H9 (cell line): ENCODE data around the gene TMEM45B. TPM values are rescaled to one million over a fixed set of nuclear protein-coding genes. Genes with fewer than 3 reads are reported as not detected.

ENCODE experiments used
- DNase-seq: peaks from one replicate; pipeline ENCODE4 v3.0.0-alpha.2; 2017
- H2AFZ ChIP-seq: one replicate; pipeline ENCODE4 v1.6.1; 2013; ENCODE audit warnings: mild to moderate bottlenecking, low read length, control low read depth, moderate library complexity
- H2AK5ac ChIP-seq: 2 replicates; pipeline ENCODE4 v1.6.1; 2013; ENCODE audit warnings: low read length, control low read depth, mixed read lengths; ENCODE audit not compliant: insufficient read length
- H2BK120ac ChIP-seq: one replicate; pipeline ENCODE4 v1.6.1; 2013; ENCODE audit warnings: low read depth, mild to moderate bottlenecking, low read length, control low read depth, inconsistent platforms; ENCODE audit not compliant: poor library complexity, severe bottlenecking
- H2BK12ac ChIP-seq: 2 replicates; pipeline ENCODE4 v1.6.1; 2013; ENCODE audit warnings: low read length, control low read depth, mixed read lengths, low read depth; ENCODE audit not compliant: insufficient read length
- H2BK15ac ChIP-seq: 2 replicates; pipeline ENCODE4 v1.6.1; 2013; ENCODE audit warnings: low read depth, low read length, control low read depth
- H2BK20ac ChIP-seq: one replicate; pipeline ENCODE4 v1.6.1; 2013; ENCODE audit warnings: low read depth, mild to moderate bottlenecking, low read length, control low read depth, inconsistent platforms; ENCODE audit not compliant: poor library complexity, severe bottlenecking
- H2BK5ac ChIP-seq: 2 replicates; pipeline ENCODE4 v1.6.1; 2013; ENCODE audit warnings: low read length, control low read depth, mixed read lengths; ENCODE audit not compliant: insufficient read length
- H3K14ac ChIP-seq: 2 replicates; pipeline ENCODE4 v1.6.1; 2013; ENCODE audit warnings: low read length, control low read depth; ENCODE audit not compliant: insufficient read depth
- H3K18ac ChIP-seq: 2 replicates; pipeline ENCODE4 v1.6.1; 2013; ENCODE audit warnings: low read depth, mild to moderate bottlenecking, mixed read lengths, low read length, control low read depth; ENCODE audit not compliant: insufficient read length
- H3K23ac ChIP-seq: 2 replicates; pipeline ENCODE4 v1.6.1; 2013; ENCODE audit warnings: low read length, control low read depth, mixed read lengths, low read depth; ENCODE audit not compliant: insufficient read length
- H3K23me2 ChIP-seq: 2 replicates; pipeline ENCODE4 v1.6.1; 2013; ENCODE audit warnings: low read depth, mild to moderate bottlenecking, mixed read lengths, low read length, control low read depth; ENCODE audit not compliant: insufficient read length, poor library complexity, severe bottlenecking
- H3K27ac ChIP-seq: 2 replicates; pipeline ENCODE4 v1.5.1; 2013; ENCODE audit warnings: low read length, control low read depth, mixed read lengths, low read depth; ENCODE audit not compliant: insufficient read length
- H3K27me3 ChIP-seq: 2 replicates; pipeline ENCODE4 v1.6.1; 2013; ENCODE audit warnings: low read length, control low read depth, inconsistent platforms; ENCODE audit not compliant: insufficient read depth
- H3K4ac ChIP-seq: 2 replicates; pipeline ENCODE4 v1.6.1; 2013; ENCODE audit warnings: low read depth, mild to moderate bottlenecking, control low read depth, inconsistent platforms, low read length, moderate library complexity
- H3K4me1 ChIP-seq: 2 replicates; pipeline ENCODE4 v1.6.1; 2013; ENCODE audit warnings: low read length, control low read depth, inconsistent platforms; ENCODE audit not compliant: insufficient read depth
- H3K4me2 ChIP-seq: 2 replicates; pipeline ENCODE4 v1.6.1; 2013; ENCODE audit warnings: low read length, control low read depth, mixed read lengths; ENCODE audit not compliant: insufficient read length, insufficient read depth
- H3K56ac ChIP-seq: 2 replicates; pipeline ENCODE4 v1.6.1; 2013; ENCODE audit warnings: low read depth, mild to moderate bottlenecking, mixed read lengths, low read length, control low read depth; ENCODE audit not compliant: insufficient read length
- H3K79me1 ChIP-seq: 2 replicates; pipeline ENCODE4 v1.6.1; 2013; ENCODE audit warnings: low read depth, mild to moderate bottlenecking, moderate library complexity, low read length, control low read depth, inconsistent platforms; ENCODE audit not compliant: insufficient read depth, poor library complexity, severe bottlenecking
- H3K79me2 ChIP-seq: 2 replicates; pipeline ENCODE4 v1.6.1; 2013; ENCODE audit warnings: low read length, control low read depth, inconsistent platforms; ENCODE audit not compliant: insufficient read depth
- H3K9ac ChIP-seq: 2 replicates; pipeline ENCODE4 v1.6.1; 2013; ENCODE audit warnings: low read length, control low read depth, mixed read lengths; ENCODE audit not compliant: insufficient read length; ENCODE audit errors: extremely low read depth
- H3K9me3 ChIP-seq: one replicate; pipeline ENCODE4 v1.6.1; 2013; ENCODE audit warnings: low read depth, low read length, inconsistent platforms; ENCODE audit not compliant: control insufficient read depth
- H3T11ph ChIP-seq: one replicate; pipeline ENCODE4 v1.6.1; 2013; ENCODE audit warnings: mild to moderate bottlenecking, low read length, control low read depth, inconsistent platforms
- H4K20me1 ChIP-seq: one replicate; pipeline ENCODE4 v1.6.1; 2013; ENCODE audit not compliant: control insufficient read depth, insufficient read length, insufficient read depth
- H4K5ac ChIP-seq: 2 replicates; pipeline ENCODE4 v1.6.1; 2013; ENCODE audit warnings: low read depth, mild to moderate bottlenecking, mixed read lengths, low read length, control low read depth; ENCODE audit not compliant: insufficient read length
- H4K8ac ChIP-seq: replicated peaks from 2 replicates; pipeline ENCODE4 v1.6.1; 2013; ENCODE audit warnings: low read length, control low read depth, mixed read lengths, low read depth; ENCODE audit not compliant: insufficient read length
- H4K91ac ChIP-seq: 2 replicates; pipeline ENCODE4 v1.6.1; 2013; ENCODE audit warnings: low read depth, mild to moderate bottlenecking, moderate library complexity, mixed read lengths, low read length, control low read depth; ENCODE audit not compliant: insufficient read length
- H3K27ac Mint-ChIP-seq, 3 experiments: 2 replicates in 2 of 3; 3 replicates in 1 of 3; pipeline ENCODE4 v1.8.0; 2020 to 2021; ENCODE audit warnings: mixed read lengths in 3 of 3, mild to moderate bottlenecking in 1 of 3, moderate library complexity in 1 of 3
- H3K27me3 Mint-ChIP-seq: 2 replicates; pipeline ENCODE4 v1.8.0; 2021; ENCODE audit warnings: low read depth, mild to moderate bottlenecking, moderate library complexity, mixed read lengths
- H3K36me3 Mint-ChIP-seq, 3 experiments: 2 replicates in 2 of 3; 3 replicates in 1 of 3; pipeline ENCODE4 v1.8.0; 2020 to 2021; ENCODE audit warnings: low read depth in 3 of 3, mixed read lengths in 3 of 3; ENCODE audit not compliant: insufficient read depth in 1 of 3
- H3K4me1 Mint-ChIP-seq, 2 experiments: 2 replicates each; pipeline ENCODE4 v1.8.0; 2020; ENCODE audit warnings: mixed read lengths in 2 of 2
- H3K4me3 Mint-ChIP-seq, 2 experiments: 2 replicates in 1 of 2; 3 replicates in 1 of 2; pipeline ENCODE4 v1.8.0; 2020 to 2021; ENCODE audit warnings: mild to moderate bottlenecking in 2 of 2, mixed read lengths in 2 of 2, moderate library complexity in 1 of 2
- H3K9me3 Mint-ChIP-seq, 2 experiments: 2 replicates in 1 of 2; 3 replicates in 1 of 2; pipeline ENCODE4 v1.8.0; 2020; ENCODE audit warnings: mild to moderate bottlenecking in 2 of 2, mixed read lengths in 2 of 2, moderate library complexity in 1 of 2
- WGBS: extraction: QIAGEN DNeasy Blood & Tissue Kit; methylation state at CpG from one replicate; pipeline ENCODE4 v1.1.7; 2013; ENCODE audit warnings: missing lambda C conversion rate, low lambda C conversion rate, mixed read lengths; ENCODE audit not compliant: insufficient read length; ENCODE audit errors: extremely low coverage; 5-methylcytosine and 5-hydroxymethylcytosine counted together
- total RNA-seq: library from RNA; stranded (reverse); gene quantifications from 2 replicates; pipeline ENCODE4 v1.2.1, GENCODE V29; 2021
- TF ChIP-seq, protein P1 (sequence below): fragments of 200-600 bp; sonication (generic); conservative IDR thresholded peaks from 3 replicates; pipeline ENCODE4 v1.8.0; 2021; ENCODE audit warnings: antibody characterized with exemption, mild to moderate bottlenecking

TMEM45B gene
- total RNA-seq, 1 experiment from 2014 or later, result 0.70 TPM

DNA sequence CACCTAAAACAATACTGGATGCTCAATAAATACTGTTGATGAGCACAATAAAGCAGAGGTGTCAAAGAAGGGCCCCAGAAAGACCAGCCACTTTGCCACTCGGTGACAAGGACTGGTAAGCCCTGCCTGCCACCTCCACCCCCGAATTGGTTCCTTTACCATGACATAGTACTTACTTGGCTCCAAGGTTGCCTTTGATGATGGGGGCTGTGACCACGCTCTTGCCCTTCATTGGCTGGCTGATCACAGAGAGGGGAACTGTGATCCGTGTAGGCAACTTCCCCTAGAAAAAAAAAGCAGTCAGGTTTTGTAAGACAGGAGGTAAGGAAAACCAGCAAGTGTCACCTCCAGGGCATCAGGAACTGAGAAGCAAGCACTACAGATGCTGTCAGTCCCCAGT is 50.1 kb downstream of the TMEM45B start:
- Histone ChIP-seq H3K18ac (no peak overlapping the region), H3K79me1 (no peaks in the 10 kb centered on the region), H3T11ph (no peak overlapping the region), H3K27ac (no peak overlapping the region), H3K79me2 (no peaks in the 10 kb centered on the region), H3K4me1 (peaks cover 2% of the 10 kb centered on the region; the same call in 1 of the 2 replicates), H3K4me2 (no peak overlapping the region), H2AK5ac (no peak overlapping the region), H3K56ac (no peak overlapping the region), H2BK15ac (no peak overlapping the region), H2BK5ac (no peak overlapping the region), H2AFZ (no peak overlapping the region), H2BK20ac (no peak overlapping the region), H4K8ac (no peak overlapping the region), H4K20me1 (no peaks in the 10 kb centered on the region), H3K23me2 (no peaks in the 10 kb centered on the region), H3K9me3 (no peaks in the 10 kb centered on the region), H3K14ac (no peak overlapping the region), H3K27me3 (no peaks in the 10 kb centered on the region), H3K9ac (no peak overlapping the region), H3K4ac (no peak overlapping the region), H4K91ac (no peak overlapping the region), H2BK120ac (no peak overlapping the region), H4K5ac (no peak overlapping the region), H2BK12ac (no peak overlapping the region), H3K23ac (no peak overlapping the region)
- Mint-ChIP-seq H3K36me3 (peaks cover 57 to 92% (median 86%) of the 10 kb centered on the region in 3 experiments), H3K4me1 (peaks cover 11% of the 10 kb centered on the region in 2 experiments), H3K4me3 (no peak overlapping the region), H3K9me3 (no peaks in the 10 kb centered on the region), H3K27ac (no peak overlapping the region), H3K27me3 (no peaks in the 10 kb centered on the region)
- TF ChIP-seq, protein P1, sequence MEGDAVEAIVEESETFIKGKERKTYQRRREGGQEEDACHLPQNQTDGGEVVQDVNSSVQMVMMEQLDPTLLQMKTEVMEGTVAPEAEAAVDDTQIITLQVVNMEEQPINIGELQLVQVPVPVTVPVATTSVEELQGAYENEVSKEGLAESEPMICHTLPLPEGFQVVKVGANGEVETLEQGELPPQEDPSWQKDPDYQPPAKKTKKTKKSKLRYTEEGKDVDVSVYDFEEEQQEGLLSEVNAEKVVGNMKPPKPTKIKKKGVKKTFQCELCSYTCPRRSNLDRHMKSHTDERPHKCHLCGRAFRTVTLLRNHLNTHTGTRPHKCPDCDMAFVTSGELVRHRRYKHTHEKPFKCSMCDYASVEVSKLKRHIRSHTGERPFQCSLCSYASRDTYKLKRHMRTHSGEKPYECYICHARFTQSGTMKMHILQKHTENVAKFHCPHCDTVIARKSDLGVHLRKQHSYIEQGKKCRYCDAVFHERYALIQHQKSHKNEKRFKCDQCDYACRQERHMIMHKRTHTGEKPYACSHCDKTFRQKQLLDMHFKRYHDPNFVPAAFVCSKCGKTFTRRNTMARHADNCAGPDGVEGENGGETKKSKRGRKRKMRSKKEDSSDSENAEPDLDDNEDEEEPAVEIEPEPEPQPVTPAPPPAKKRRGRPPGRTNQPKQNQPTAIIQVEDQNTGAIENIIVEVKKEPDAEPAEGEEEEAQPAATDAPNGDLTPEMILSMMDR, result no peak
- DNase-seq, result no peak
- WGBS, result no CpG with 5 or more reads among the region's 4 CpGs
